ENCODE data around the gene LRRC71. TPM values are rescaled to one million over a fixed set of nuclear protein-coding genes. Genes with fewer than 3 reads are reported as not detected.

Gene LRRC71
- total RNA-seq, 6 donors from 2014 or later = 0.49 to 13.9 (median 6.3) TPM

GRCh38 chr1:156957634-156958033 lies 37.2 kb downstream of the LRRC71 start:
- Histone ChIP-seq H3K9me3 (no peaks in the 10 kb centered on the region), H3K27ac (no peak overlapping the region), H3K36me3 (peaks cover 34 to 92% (median 71%) of the 10 kb centered on the region in 4 donors), H3K27me3 (no peaks in the 10 kb centered on the region), H3K4me3 (no peak overlapping the region), H3K4me1 (no peaks in the 10 kb centered on the region)
- no peak for DNase-seq
- TF ChIP-seq POLR2AphosphoS5 (IDR thresholded peaks at IDR 0.05) (no peak), CTCF (IDR thresholded peaks at IDR 0.05) (no peak), EP300 (IDR thresholded peaks at IDR 0.05) (no peak), POLR2A (IDR thresholded peaks at IDR 0.05) (no peak)
- ATAC-seq (ENCODE audit: low FRiP score in 2 of 2) = no peak
- 87 to 94% methylated on average over 3 of the region's 3 CpGs for WGBS, 2 donors

- no peaks in the 10 kb centered on the region for H3K27me3 ChIP-seq
- 57 to 65% methylated on average over 2 of the region's 2 CpGs for WGBS, 2 donors
- no peak for TF ChIP-seq EP300 (IDR thresholded peaks at IDR 0.05)
- no peak for TF ChIP-seq CTCF (IDR thresholded peaks at IDR 0.05)
- TF ChIP-seq POLR2AphosphoS5 (IDR thresholded peaks at IDR 0.05) = no peak
- TF ChIP-seq POLR2A (IDR thresholded peaks at IDR 0.05) = no peak
- H3K27ac ChIP-seq = peak overlapping the region in 1 of 4 donors; percentile 17
- no peaks in the 10 kb centered on the region for H3K9me3 ChIP-seq
- no peak overlapping the region for H3K4me3 ChIP-seq
- ATAC-seq (ENCODE audit: low FRiP score in 2 of 2) (no peak), DNase-seq (no peak)
- H3K4me1 ChIP-seq = peaks cover 0 to 5% (median 2%) of the 10 kb centered on the region in 4 donors
- peaks cover 34 to 90% (median 69%) of the 10 kb centered on the region in 4 donors for H3K36me3 ChIP-seq
Observed at GRCh38 chr1:156958247-156958714, 37.8 kb downstream of the LRRC71 start.

- WGBS, 2 donors = 69 to 74% methylated on average over 2 of the region's 2 CpGs
- Histone ChIP-seq H3K27ac (no peak overlapping the region), H3K27me3 (no peaks in the 10 kb centered on the region), H3K9me3 (no peaks in the 10 kb centered on the region), H3K4me3 (no peak overlapping the region), H3K36me3 (peaks cover 34 to 82% (median 65%) of the 10 kb centered on the region in 4 donors), H3K4me1 (peaks cover 0 to 13% (median 10%) of the 10 kb centered on the region in 4 donors)
- TF ChIP-seq EP300 (IDR thresholded peaks at IDR 0.05) (no peak), POLR2A (IDR thresholded peaks at IDR 0.05) (no peak), POLR2AphosphoS5 (IDR thresholded peaks at IDR 0.05) (no peak), CTCF (IDR thresholded peaks at IDR 0.05) (no peak)
- no peak for DNase-seq
- ATAC-seq (ENCODE audit: low FRiP score in 2 of 2) = no peak
Observed at GRCh38 chr1:156959414-156959813, 39.0 kb downstream of the LRRC71 start.

- Histone ChIP-seq H3K9me3 (no peaks in the 10 kb centered on the region), H3K27ac (peak overlapping the region in 1 of 4 donors; percentile 35), H3K4me1 (peaks cover 0 to 13% (median 10%) of the 10 kb centered on the region in 4 donors), H3K36me3 (peaks cover 34 to 81% (median 60%) of the 10 kb centered on the region in 4 donors), H3K27me3 (no peaks in the 10 kb centered on the region), H3K4me3 (no peak overlapping the region)
- no peak for DNase-seq
- no peak for TF ChIP-seq CTCF (IDR thresholded peaks at IDR 0.05)
- TF ChIP-seq POLR2AphosphoS5 (IDR thresholded peaks at IDR 0.05) = no peak
- WGBS, 2 donors = 86 to 87% methylated on average over 6 of the region's 6 CpGs
- ATAC-seq (ENCODE audit: low FRiP score in 2 of 2) = no peak
Observed at GRCh38 chr1:156959925-156960324, 39.5 kb downstream of the LRRC71 start.

- ATAC-seq (ENCODE audit: low FRiP score in 2 of 2) (no peak), DNase-seq (no peak)
- Histone ChIP-seq H3K9me3 (no peaks in the 10 kb centered on the region), H3K4me1 (peaks cover 0 to 13% (median 10%) of the 10 kb centered on the region in 4 donors), H3K27me3 (no peaks in the 10 kb centered on the region), H3K36me3 (peaks cover 27 to 70% (median 44%) of the 10 kb centered on the region in 4 donors), H3K4me3 (peak overlapping the region in 1 of 4 donors; percentile 6), H3K27ac (no peak overlapping the region)
- no peak for TF ChIP-seq CTCF (IDR thresholded peaks at IDR 0.05)
- TF ChIP-seq POLR2A (IDR thresholded peaks at IDR 0.05) = no peak
- TF ChIP-seq EP300 (IDR thresholded peaks at IDR 0.05) = no peak
- TF ChIP-seq POLR2AphosphoS5 (IDR thresholded peaks at IDR 0.05) = no peak
- 61 to 72% methylated on average over 4 of the region's 4 CpGs for WGBS, 2 donors
Observed at GRCh38 chr1:156961709-156962108, 41.3 kb downstream of the LRRC71 start.
